Measurements from ENCODE around the gene ZEB1.

Gene ZEB1

GRCh38 chr10:31304291-31304970, 14.6 kb upstream of the ZEB1 start:
- Histone ChIP-seq H3F3A (ENCODE audit: control insufficient read depth, insufficient read depth) (no peaks in the 10 kb centered on the region), H3K4me3 (ENCODE audit: low read length) (no peak overlapping the region), H3K9me2 (replicated peaks; ENCODE audit: control insufficient read depth, low read length) (no peaks in the 10 kb centered on the region), H4K20me1 (ENCODE audit: control insufficient read depth, insufficient read depth, low read depth, low read length) (no peaks in the 10 kb centered on the region), H3K27ac (ENCODE audit: low read depth, low read length) (no peak overlapping the region), H3K9me3 (ENCODE audit: control insufficient read depth, insufficient read depth, low read length) (no peaks in the 10 kb centered on the region), H3K27me3 (ENCODE audit: control insufficient read depth, low read length) (no peaks in the 10 kb centered on the region), H3K4me2 (ENCODE audit: low read length) (no peak overlapping the region), H3K36me3 (ENCODE audit: control insufficient read depth, low read length) (no peaks in the 10 kb centered on the region), H3K79me2 (ENCODE audit: control insufficient read depth, low read length) (no peaks in the 10 kb centered on the region), H3K4me1 (ENCODE audit: control insufficient read depth, low read length) (peaks cover 13% of the 10 kb centered on the region)
- TF ChIP-seq EZH2phosphoT487 (IDR thresholded peaks at IDR 0.05; ENCODE audit: borderline replicate concordance, low read length) (no peak), CTCF (IDR thresholded peaks at IDR 0.05; ENCODE audit: low read depth, low read length, poor library complexity, severe bottlenecking) (no peak)

GRCh38 chr10:31313396-31313795, 5.6 kb upstream of the ZEB1 start:
- no peaks in the 10 kb centered on the region for H3K9me2 ChIP-seq (replicated peaks; ENCODE audit: control insufficient read depth, low read length)
- peaks cover 9% of the 10 kb centered on the region for H4K20me1 ChIP-seq (ENCODE audit: control insufficient read depth, insufficient read depth, low read depth, low read length)
- no peak overlapping the region for H3K27ac ChIP-seq (ENCODE audit: low read depth, low read length)
- H3K9me3 ChIP-seq (ENCODE audit: control insufficient read depth, insufficient read depth, low read length) = no peaks in the 10 kb centered on the region
- H3K4me1 ChIP-seq (ENCODE audit: control insufficient read depth, low read length) = peaks cover 16% of the 10 kb centered on the region
- H3K79me2 ChIP-seq (ENCODE audit: control insufficient read depth, low read length) = peaks cover 32% of the 10 kb centered on the region
- H3K4me2 ChIP-seq (ENCODE audit: low read length) = no peak overlapping the region
- no peaks in the 10 kb centered on the region for H3K27me3 ChIP-seq (ENCODE audit: control insufficient read depth, low read length)
- no peak overlapping the region for H3K4me3 ChIP-seq (ENCODE audit: low read length)
- no peak for TF ChIP-seq EZH2phosphoT487 (IDR thresholded peaks at IDR 0.05; ENCODE audit: borderline replicate concordance, low read length)
- TF ChIP-seq CTCF (IDR thresholded peaks at IDR 0.05; ENCODE audit: low read depth, low read length, poor library complexity, severe bottlenecking) = no peak
- peaks cover 11% of the 10 kb centered on the region for H3K36me3 ChIP-seq (ENCODE audit: control insufficient read depth, low read length)
- H3F3A ChIP-seq (ENCODE audit: control insufficient read depth, insufficient read depth) = no peaks in the 10 kb centered on the region; the same call in 1 of the 2 replicates

GRCh38 chr10:31314256-31315150, 4.5 kb upstream of the ZEB1 start:
- H3K4me2 ChIP-seq (ENCODE audit: low read length) = no peak overlapping the region
- no peaks in the 10 kb centered on the region; the same call in 1 of the 2 replicates for H3F3A ChIP-seq (ENCODE audit: control insufficient read depth, insufficient read depth)
- no peak overlapping the region for H3K4me3 ChIP-seq (ENCODE audit: low read length)
- H3K9me2 ChIP-seq (replicated peaks; ENCODE audit: control insufficient read depth, low read length) = no peaks in the 10 kb centered on the region
- H3K27me3 ChIP-seq (ENCODE audit: control insufficient read depth, low read length) = no peaks in the 10 kb centered on the region
- TF ChIP-seq CTCF (IDR thresholded peaks at IDR 0.05; ENCODE audit: low read depth, low read length, poor library complexity, severe bottlenecking) (no peak), EZH2phosphoT487 (IDR thresholded peaks at IDR 0.05; ENCODE audit: borderline replicate concordance, low read length) (no peak)
- peaks cover 15% of the 10 kb centered on the region for H3K36me3 ChIP-seq (ENCODE audit: control insufficient read depth, low read length)
- H3K4me1 ChIP-seq (ENCODE audit: control insufficient read depth, low read length) = peaks cover 16% of the 10 kb centered on the region
- peaks cover 36% of the 10 kb centered on the region for H3K79me2 ChIP-seq (ENCODE audit: control insufficient read depth, low read length)
- H4K20me1 ChIP-seq (ENCODE audit: control insufficient read depth, insufficient read depth, low read depth, low read length) = peaks cover 9% of the 10 kb centered on the region
- H3K9me3 ChIP-seq (ENCODE audit: control insufficient read depth, insufficient read depth, low read length) = no peaks in the 10 kb centered on the region
- H3K27ac ChIP-seq (ENCODE audit: low read depth, low read length) = no peak overlapping the region

All from DOHH2 (cell line).